GM20000 (cell line): ENCODE measurements around the gene CDH22.

ENCODE experiments used
- DNase-seq: peaks from one replicate; pipeline ENCODE4 v3.0.0; 2012; ENCODE audit warnings: low spot score
- CTCF ChIP-seq: IDR thresholded peaks from 2 replicates; pipeline ENCODE4 v1.5.1; 2012; ENCODE audit warnings: mild to moderate bottlenecking, control low read depth; ENCODE audit errors: extremely low read depth, missing control alignments

The CDH22 gene

GRCh38 chr20:46285072-46285471 is 23.2 kb downstream of the CDH22 start:
- TF ChIP-seq CTCF: no peak
- no peak for DNase-seq

DNA sequence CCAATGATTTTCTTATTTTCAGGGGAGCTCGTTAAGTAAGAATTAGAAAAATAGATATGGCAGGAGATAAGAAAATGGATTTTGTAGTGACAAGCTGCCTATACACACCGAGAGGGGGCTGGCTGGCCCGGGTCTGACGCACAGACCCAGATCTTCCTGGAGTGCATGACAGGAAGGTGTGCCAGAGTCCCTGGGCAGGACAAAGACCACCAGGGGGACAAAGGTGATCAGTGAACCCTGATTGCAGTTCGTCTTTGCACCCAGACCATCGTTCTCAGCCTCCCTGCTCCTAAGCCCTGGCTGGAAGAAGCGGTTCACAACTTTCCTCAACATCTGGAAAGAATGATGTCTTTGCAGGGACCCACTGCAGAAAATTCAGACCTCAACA is 24.3 kb downstream of the CDH22 start:
- no peak for DNase-seq
- no peak for TF ChIP-seq CTCF

- no peak for DNase-seq
Measured at GRCh38 chr20:46283426-46284039, 24.8 kb downstream of the CDH22 start.

GRCh38 chr20:46282669-46283068 is 25.6 kb downstream of the CDH22 start:
- DNase-seq: no peak
- TF ChIP-seq CTCF: no peak

More at GRCh38 chr20:46283426-46284039, 24.8 kb downstream of the CDH22 start:
- no peak for TF ChIP-seq CTCF

DNA sequence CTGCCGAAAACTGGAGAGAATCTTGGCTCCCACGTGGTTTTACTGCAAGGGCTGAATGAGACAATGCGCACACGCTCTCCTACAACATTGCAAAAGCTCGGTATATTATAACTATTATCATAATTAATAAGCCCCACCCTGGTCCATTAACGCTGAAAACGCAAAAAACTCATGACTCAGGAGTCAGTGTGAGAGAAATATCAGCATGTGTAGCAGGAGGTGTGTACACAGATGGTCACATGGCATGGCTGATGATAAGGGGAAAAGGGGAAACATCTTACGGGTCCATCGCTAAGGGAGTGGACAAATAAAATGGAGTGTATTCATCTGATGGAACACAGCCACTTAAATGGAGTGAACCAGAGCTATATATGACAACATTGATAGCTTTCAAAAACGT is 29.2 kb downstream of the CDH22 start:
- no peak for TF ChIP-seq CTCF
- DNase-seq: no peak

DNA sequence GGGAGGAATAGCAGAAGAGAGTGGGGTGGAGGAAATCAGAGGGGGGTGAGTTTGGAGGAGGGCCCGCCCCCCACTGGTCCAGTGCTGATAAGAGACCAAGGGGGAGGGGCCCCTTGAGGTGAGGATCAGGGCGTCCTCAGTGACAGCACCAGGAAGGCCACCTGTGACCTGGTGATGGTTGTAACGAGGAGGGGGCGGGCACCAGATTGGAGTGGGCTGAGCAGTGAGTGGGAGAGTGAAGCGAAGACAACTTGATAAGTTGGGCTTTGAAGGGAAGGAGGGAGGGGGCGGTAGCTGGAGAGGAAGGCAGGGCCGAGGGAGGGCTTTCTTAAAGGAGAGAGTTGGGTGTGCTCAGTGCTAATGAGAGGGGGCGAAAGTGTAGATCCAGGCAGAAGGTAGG is 30.7 kb downstream of the CDH22 start:
- no peak for TF ChIP-seq CTCF

GRCh38 chr20:46276531-46276930 is 31.8 kb downstream of the CDH22 start:
- TF ChIP-seq CTCF: no peak

More for the DNA sequence above, 30.7 kb downstream of the CDH22 start:
- no peak for DNase-seq

More at GRCh38 chr20:46276531-46276930, 31.8 kb downstream of the CDH22 start:
- DNase-seq: no peak
